NB4 (cell line): ENCODE measurements around the gene LRMDA.

ENCODE experiments used
- DNase-seq: peaks from one replicate; pipeline ENCODE4 v3.0.0; 2010; ENCODE audit warnings: low read depth
- H3K4me3 ChIP-seq: one replicate; pipeline ENCODE4 v1.5.1; 2011; ENCODE audit warnings: mild to moderate bottlenecking, low read depth, low read length, moderate library complexity
- MYC ChIP-seq: IDR thresholded peaks from 2 replicates; pipeline ENCODE4 v1.6.1; 2011; ENCODE audit warnings: low read depth, low read length
- POLR2A ChIP-seq: IDR thresholded peaks from 2 replicates; pipeline ENCODE4 v1.6.1; 2011; ENCODE audit warnings: mild to moderate bottlenecking; ENCODE audit not compliant: insufficient read length; ENCODE audit errors: extremely low read depth
- TF ChIP-seq, protein P1 (sequence below): IDR thresholded peaks from 2 replicates; pipeline ENCODE4 v1.6.1; 2011; ENCODE audit warnings: low read depth, low read length
- TF ChIP-seq, protein P2 (sequence below): IDR thresholded peaks from one replicate; pipeline ENCODE4 v1.5.1; 2012; ENCODE audit warnings: low read depth, low read length

Gene LRMDA

DNA sequence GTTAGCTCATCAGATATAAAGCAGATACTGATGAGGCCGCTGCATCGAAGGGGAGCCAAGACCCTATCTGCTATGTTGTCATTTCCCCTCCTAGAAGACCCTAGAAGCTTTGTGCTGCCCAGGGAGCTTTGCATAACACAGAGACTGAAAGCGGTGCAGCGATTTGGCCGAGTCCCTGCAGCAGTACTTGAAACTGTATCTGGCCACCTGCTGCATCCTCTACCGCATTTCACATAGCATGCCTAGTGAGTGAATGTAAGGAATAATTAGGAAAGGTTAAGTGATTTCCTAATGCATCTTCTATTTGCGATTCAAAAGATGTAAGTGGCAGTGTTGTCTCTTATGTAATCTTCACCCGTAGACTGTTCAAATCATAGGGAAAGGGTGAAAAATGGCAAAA is 106.7 kb downstream of the LRMDA start:
- DNase-seq: no peak
- no peak for TF ChIP-seq POLR2A
- TF ChIP-seq, protein P1, sequence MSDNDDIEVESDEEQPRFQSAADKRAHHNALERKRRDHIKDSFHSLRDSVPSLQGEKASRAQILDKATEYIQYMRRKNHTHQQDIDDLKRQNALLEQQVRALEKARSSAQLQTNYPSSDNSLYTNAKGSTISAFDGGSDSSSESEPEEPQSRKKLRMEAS: no peak
- TF ChIP-seq, protein P2, sequence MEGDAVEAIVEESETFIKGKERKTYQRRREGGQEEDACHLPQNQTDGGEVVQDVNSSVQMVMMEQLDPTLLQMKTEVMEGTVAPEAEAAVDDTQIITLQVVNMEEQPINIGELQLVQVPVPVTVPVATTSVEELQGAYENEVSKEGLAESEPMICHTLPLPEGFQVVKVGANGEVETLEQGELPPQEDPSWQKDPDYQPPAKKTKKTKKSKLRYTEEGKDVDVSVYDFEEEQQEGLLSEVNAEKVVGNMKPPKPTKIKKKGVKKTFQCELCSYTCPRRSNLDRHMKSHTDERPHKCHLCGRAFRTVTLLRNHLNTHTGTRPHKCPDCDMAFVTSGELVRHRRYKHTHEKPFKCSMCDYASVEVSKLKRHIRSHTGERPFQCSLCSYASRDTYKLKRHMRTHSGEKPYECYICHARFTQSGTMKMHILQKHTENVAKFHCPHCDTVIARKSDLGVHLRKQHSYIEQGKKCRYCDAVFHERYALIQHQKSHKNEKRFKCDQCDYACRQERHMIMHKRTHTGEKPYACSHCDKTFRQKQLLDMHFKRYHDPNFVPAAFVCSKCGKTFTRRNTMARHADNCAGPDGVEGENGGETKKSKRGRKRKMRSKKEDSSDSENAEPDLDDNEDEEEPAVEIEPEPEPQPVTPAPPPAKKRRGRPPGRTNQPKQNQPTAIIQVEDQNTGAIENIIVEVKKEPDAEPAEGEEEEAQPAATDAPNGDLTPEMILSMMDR: no peak
- TF ChIP-seq MYC: no peak

DNA sequence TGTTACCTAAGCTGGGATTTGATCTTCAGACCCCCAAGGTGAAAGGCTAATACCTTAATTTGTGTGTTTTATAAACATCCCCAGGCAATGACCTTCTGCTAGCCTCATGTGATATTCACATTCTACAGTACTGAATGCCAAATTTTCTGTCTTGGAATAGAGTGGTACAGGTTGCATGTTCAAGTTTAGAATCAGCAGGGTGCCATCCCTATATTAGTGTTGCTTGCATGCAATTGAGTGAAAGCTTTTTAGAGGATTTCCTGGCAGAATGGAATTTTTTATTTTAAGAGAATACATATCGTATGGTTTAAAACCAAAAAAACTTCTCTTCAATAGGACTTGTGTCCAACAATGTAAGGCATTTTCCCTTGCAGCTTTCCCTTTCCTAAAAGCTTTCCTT is 107.3 kb downstream of the LRMDA start:
- DNase-seq: no peak
- H3K4me3 ChIP-seq: no peak overlapping the region
- no peak for TF ChIP-seq MYC
- no peak for TF ChIP-seq POLR2A
- TF ChIP-seq, protein P1: no peak
- TF ChIP-seq, protein P2: no peak

More for the DNA sequence above, 106.7 kb downstream of the LRMDA start:
- H3K4me3 ChIP-seq: no peak overlapping the region

DNA sequence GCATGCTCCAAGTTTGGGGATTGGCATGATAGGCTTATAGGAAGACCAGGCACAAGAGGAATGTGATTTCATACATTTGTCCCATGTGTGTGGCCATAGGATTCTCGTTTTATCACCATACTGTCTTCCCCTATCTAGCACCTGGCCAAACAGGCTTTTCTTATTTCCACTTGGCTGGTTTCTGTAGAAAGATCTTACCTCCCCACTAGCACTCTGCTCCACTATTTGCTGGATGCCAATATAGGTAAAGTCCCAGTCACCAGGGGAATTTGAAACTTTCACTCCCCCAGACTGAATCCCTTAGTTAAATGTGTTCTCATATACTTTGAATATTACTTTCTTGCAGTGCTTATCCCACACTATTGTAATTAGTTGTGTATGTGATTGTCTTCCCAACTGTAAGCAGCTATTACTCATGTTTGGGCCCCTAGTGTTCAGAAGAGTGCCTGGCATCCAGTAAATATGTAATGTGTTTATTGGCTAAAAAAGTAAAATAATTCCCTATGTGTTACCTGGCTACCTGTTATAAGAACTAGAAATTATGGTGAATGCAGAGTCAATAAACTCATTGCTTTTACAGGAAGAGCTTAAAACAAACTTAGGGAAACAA is 109.0 kb downstream of the LRMDA start:
- no peak overlapping the region for H3K4me3 ChIP-seq
- TF ChIP-seq POLR2A (no peak), MYC (no peak)
- TF ChIP-seq, protein P1: no peak
- TF ChIP-seq, protein P2: no peak
- no peak for DNase-seq

DNA sequence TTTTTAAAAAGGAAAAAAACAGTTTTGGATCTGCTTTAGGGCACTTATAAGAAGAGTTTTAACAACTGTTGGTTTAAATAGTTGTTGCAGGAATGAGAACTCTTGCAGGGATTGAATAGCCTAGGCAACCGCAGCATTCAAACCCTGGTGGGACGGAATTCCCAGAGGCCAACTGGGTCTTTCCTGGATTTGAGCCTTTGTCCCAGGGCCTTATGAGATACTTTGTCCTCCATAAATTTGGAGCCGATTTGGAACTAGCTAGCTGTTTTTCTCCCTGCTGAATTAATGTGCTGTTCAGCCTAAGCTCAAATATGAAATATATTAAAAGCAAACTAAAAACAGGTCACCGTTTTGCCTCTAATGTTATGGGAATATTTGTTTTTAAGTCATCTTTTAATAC is 109.6 kb downstream of the LRMDA start:
- no peak for DNase-seq
- no peak overlapping the region for H3K4me3 ChIP-seq
- TF ChIP-seq POLR2A (no peak), MYC (no peak)
- TF ChIP-seq, protein P2: no peak
- TF ChIP-seq, protein P1: no peak

DNA sequence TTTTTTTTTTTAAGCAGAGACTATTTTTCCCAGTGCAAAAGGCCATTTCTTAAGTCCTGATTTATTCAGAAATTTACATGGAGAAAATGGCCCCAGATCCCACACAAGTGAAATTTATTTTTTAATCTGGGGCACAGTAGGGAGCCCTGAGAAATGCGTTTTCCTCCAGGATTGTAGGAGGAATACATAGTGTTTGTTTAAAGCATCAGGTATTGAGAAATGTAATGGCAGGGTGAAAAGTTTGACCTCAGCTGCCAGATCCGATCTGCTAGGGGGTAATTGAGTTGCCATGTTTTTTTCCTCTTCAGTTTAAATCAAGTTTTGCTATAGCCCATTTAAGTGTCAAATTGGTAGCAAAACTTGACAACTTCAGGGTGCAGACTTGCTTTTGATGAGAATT is 110.0 kb downstream of the LRMDA start:
- TF ChIP-seq POLR2A: no peak
- no peak for TF ChIP-seq MYC
- TF ChIP-seq, protein P2: no peak
- TF ChIP-seq, protein P1: no peak
- no peak overlapping the region for H3K4me3 ChIP-seq
- DNase-seq: no peak

DNA sequence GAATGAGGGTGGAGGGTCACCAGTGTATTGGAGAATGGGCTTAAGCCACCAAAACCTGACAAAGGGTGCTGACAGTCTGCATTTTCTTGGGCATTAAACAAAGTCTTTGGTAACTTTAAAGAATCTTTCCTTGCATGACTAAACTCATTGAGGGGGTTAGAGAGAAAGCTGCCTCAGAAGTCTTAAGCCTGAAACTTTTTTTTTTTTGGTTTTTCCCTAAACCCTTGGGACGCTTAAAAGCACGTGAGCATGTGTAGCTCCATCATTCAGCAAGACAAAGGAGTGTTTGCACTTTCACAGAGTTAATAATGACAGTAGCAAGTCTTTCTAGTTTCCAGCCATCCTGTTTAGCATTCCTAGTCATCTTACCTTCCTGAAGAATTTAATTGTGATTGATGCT is 110.7 kb downstream of the LRMDA start:
- TF ChIP-seq POLR2A (no peak), MYC (no peak)
- TF ChIP-seq, protein P2: no peak
- TF ChIP-seq, protein P1: no peak
- DNase-seq: no peak
- H3K4me3 ChIP-seq: no peak overlapping the region
